Memory B cell (primary cell): ENCODE data around the gene HECA.
A peak's percentile ranks its signal among the peaks of the same experiment; 100 is the strongest.
"Not testable (repeated sequence)": the region's sequence is repeated elsewhere in the genome, so short reads cannot be mapped to it uniquely, and the experiment has no call there.

ENCODE experiments used
- ATAC-seq: fragments of 150-1000 bp; cut with Tn5 transposase; 2 replicates; pipeline ENCODE4 v1.10.0; 2021; ENCODE audit warnings: low read depth, mild to moderate bottlenecking, moderate library complexity
- DNase-seq, 2 donors: peaks; one replicate each; pipeline ENCODE4 v3.0.0; 2022; ENCODE audit warnings: low spot score in 2 of 2
- H3K27ac Mint-ChIP-seq: one replicate; pipeline ENCODE4 v1.8.0; 2022; ENCODE audit warnings: mild to moderate bottlenecking, moderate library complexity, mixed read lengths
- H3K27me3 Mint-ChIP-seq: one replicate; pipeline ENCODE4 v1.8.0; 2022; ENCODE audit warnings: mixed read lengths
- H3K36me3 Mint-ChIP-seq: one replicate; pipeline ENCODE4 v1.8.0; 2022; ENCODE audit warnings: mild to moderate bottlenecking, mixed read lengths
- H3K4me1 Mint-ChIP-seq: one replicate; pipeline ENCODE4 v1.8.0; 2022; ENCODE audit warnings: mixed read lengths
- H3K4me3 Mint-ChIP-seq: one replicate; pipeline ENCODE4 v1.8.0; 2022; ENCODE audit warnings: mild to moderate bottlenecking, moderate library complexity, mixed read lengths
- H3K9me3 Mint-ChIP-seq: one replicate; pipeline ENCODE4 v1.8.0; 2022; ENCODE audit warnings: mixed read lengths

Gene HECA

DNA sequence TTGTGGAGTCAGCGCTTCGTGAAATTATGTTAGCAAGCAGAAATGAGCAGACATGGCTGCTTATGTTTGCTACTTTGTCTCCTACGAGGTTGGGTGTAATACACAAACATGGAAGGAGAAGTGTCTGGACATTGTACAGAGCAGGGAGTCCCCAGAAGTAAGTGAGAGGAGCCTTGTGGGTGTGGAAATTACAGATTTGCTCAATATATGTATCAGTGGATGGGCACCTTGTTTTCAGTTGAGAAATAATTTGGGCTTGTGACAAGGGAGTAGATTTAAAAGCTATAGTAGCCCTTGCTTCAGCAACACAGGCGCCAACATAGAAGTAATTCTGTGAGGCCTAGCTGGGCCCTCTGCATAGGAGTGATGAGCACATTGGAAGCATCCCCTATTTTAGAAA is 49.2 kb downstream of the HECA start:
- no peak overlapping the region for H3K4me3 Mint-ChIP-seq
- DNase-seq = no peak
- peaks cover 7% of the 10 kb centered on the region for H3K4me1 Mint-ChIP-seq
- no peaks in the 10 kb centered on the region for H3K9me3 Mint-ChIP-seq
- peak overlapping the region; percentile 79 for H3K27ac Mint-ChIP-seq
- no peaks in the 10 kb centered on the region for H3K27me3 Mint-ChIP-seq
- peaks cover 19% of the 10 kb centered on the region for H3K36me3 Mint-ChIP-seq
- no peak for ATAC-seq

DNA sequence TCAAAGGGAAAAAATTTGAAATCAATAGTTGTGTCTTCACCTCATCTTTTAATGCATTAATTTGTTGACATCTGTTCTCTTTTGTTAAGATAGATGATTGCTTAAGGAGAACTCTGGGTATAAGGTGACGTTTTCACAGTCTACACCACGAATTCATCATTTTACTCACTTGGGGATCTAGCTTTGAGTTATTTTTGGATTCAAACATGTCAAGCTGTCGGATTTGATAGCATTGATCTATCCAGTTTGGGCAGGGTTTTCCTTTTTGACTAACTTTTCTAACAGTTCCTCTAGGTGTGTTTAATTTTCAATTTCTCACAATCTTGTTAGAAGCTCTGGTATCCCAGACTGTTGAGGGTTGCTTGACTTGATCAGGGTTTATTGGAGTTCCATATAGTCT is 49.6 kb downstream of the HECA start:
- DNase-seq (no peak), ATAC-seq (no peak)
- H3K9me3 Mint-ChIP-seq = no peaks in the 10 kb centered on the region
- H3K36me3 Mint-ChIP-seq = peaks cover 15% of the 10 kb centered on the region
- no peaks in the 10 kb centered on the region for H3K27me3 Mint-ChIP-seq
- H3K4me1 Mint-ChIP-seq = peaks cover 7% of the 10 kb centered on the region
- peak overlapping the region; percentile 79 for H3K27ac Mint-ChIP-seq
- H3K4me3 Mint-ChIP-seq = no peak overlapping the region

DNA sequence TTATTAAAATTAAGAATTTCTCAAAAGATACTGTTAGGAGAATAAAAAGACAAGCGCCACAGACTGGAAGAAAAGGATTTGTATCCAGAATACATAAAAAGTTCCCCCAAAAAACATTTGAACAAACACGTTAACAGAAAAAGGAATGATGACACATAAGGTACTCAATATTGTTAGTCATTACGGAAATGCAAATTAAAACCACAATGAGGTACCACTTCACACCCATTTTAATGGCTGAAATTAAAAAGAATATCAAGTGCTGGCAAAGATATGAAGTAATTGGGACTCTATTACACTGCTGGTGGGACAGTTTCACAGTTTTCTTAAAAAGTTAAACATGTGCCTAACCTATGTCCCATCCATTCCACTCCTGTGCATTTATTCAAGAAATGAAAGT is 51.4 kb downstream of the HECA start:
- Mint-ChIP-seq H3K36me3 (peaks cover 6% of the 10 kb centered on the region), H3K9me3 (no peaks in the 10 kb centered on the region), H3K27me3 (no peaks in the 10 kb centered on the region), H3K27ac (no peak overlapping the region), H3K4me1 (peaks cover 7% of the 10 kb centered on the region), H3K4me3 (no peak overlapping the region)
- DNase-seq (no peak), ATAC-seq (peak; percentile 46)

DNA sequence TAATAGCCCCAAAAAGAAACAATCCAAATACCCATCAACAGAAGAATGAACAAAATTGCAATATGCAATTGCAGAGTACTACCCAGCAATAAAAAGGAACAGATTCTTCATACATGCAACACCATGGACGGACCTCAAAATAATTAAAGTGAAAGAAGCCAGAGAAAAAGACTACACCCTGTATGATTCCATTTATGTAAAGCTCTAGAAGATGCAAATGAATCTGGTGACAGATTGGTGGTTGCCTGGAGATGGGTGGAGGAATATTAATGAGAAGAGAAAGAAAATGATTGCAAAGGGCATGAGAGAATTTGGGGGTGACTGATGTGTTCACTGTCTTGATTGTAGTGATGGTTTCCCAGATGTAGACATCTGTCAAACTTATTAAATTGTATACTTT is 51.8 kb downstream of the HECA start:
- no peak overlapping the region for H3K27ac Mint-ChIP-seq
- no peaks in the 10 kb centered on the region for H3K27me3 Mint-ChIP-seq
- no peaks in the 10 kb centered on the region for H3K9me3 Mint-ChIP-seq
- H3K36me3 Mint-ChIP-seq = peaks cover 4% of the 10 kb centered on the region
- peaks cover 7% of the 10 kb centered on the region for H3K4me1 Mint-ChIP-seq
- DNase-seq (no peak), ATAC-seq (no peak)
- no peak overlapping the region for H3K4me3 Mint-ChIP-seq

DNA sequence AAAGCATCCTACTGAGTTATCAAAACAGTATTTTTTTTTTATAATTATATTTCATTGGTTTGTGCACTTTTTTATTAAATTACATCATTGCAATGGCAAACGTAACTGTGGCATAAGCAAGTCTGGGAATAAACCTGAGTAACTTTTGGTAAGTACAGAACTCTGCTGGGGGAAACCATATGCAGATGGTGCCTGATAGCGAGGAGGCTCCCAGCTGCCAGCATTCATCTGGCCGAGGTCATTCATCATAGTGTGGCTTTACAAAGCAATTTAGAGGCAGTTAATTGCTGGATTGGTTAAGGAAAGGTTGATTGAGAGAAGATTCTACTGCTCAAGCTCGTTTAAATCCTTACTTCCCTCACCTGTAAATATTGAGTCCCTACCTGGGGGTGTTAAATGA is 52.6 kb downstream of the HECA start:
- no peak overlapping the region for H3K27ac Mint-ChIP-seq
- no peak for DNase-seq
- no peak for ATAC-seq
- H3K4me1 Mint-ChIP-seq = peaks cover 7% of the 10 kb centered on the region
- H3K27me3 Mint-ChIP-seq = no peaks in the 10 kb centered on the region
- no peak overlapping the region for H3K4me3 Mint-ChIP-seq
- peaks cover 2% of the 10 kb centered on the region for H3K36me3 Mint-ChIP-seq
- no peaks in the 10 kb centered on the region for H3K9me3 Mint-ChIP-seq

DNA sequence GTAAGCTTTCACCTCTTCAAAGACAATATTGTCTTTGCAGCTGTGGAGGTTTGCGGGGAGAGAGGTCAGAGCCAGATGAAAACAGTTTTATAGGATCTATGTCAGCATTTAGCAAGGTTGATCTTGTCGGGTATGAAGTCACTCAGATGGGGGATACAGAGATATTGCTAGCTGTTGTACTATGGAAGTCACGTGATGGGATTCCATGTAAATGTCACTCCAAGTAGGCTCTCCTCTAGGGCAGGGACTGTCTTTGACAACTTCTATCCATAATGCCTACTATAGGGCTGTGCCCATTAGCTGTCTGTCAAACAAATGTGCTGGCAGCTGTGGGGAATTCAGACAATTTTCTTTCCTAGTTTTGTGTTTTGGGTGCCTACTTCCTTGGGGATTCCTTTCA is 54.8 kb downstream of the HECA start:
- no peak for ATAC-seq
- Mint-ChIP-seq H3K27ac (no peak overlapping the region), H3K4me1 (peaks cover 9% of the 10 kb centered on the region), H3K9me3 (no peaks in the 10 kb centered on the region), H3K4me3 (no peak overlapping the region), H3K27me3 (no peaks in the 10 kb centered on the region), H3K36me3 (peaks cover 2% of the 10 kb centered on the region)
- no peak for DNase-seq

DNA sequence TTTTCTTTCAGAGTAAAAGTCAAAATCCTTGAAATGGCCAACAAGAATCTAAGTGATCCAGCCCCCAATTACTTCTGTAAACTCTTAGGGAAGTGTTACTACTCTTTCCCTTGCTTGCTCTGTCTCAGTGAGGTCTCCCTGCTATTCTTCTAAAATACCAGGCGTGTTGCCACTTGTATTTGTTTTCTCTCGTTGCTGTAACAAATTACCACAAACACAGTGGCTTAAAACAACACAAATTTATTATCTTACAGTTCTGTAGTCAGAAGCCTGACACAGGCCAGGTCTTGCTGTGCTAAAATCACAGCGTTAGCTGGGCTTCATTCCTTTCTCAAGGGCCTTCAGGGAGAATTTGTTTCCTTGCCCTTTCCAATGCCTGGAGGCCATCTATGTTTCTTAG is 59.9 kb downstream of the HECA start:
- no peak for DNase-seq
- Mint-ChIP-seq H3K36me3 (no peaks in the 10 kb centered on the region), H3K27me3 (no peaks in the 10 kb centered on the region), H3K4me3 (no peak overlapping the region), H3K27ac (no peak overlapping the region), H3K4me1 (peaks cover 2% of the 10 kb centered on the region), H3K9me3 (no peaks in the 10 kb centered on the region)
- no peak for ATAC-seq

DNA sequence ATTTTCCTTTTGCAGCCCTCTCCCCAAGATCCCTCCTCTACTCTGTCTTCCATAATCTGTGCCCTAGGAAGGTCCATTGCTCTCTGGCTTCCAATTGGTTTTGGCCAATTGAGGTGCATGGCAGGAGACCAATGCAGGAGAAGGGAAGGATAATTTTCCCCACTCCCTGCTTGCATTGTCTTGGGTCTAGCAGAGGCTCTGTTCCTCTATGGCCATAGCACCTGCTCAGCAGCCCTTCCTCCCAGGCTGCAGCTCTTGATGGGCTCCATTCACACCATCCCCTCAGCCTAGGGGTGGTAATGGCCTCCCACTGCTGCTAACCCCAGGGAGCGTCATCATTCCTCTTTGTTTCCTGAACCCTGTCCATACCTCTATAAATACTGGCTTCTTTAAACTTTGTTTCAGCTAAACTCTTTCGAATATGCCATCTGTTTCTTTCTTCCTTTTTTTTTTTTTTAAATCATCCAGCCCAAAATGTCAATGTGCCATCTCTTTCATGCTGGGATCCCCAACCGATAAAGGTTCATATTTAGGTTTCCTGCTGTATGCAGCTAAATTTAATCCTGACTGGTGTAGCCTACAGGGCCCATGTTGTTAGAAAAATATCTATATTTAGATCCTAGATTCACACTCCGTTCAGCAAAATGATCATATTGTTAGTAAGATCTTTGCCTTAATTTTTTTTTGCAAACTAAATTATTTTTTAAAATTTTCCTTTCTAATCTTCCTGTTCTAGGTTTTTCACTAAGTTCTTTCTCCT is 63.8 kb downstream of the HECA start:
- no peak for ATAC-seq
- H3K9me3 Mint-ChIP-seq = no peaks in the 10 kb centered on the region

DNA sequence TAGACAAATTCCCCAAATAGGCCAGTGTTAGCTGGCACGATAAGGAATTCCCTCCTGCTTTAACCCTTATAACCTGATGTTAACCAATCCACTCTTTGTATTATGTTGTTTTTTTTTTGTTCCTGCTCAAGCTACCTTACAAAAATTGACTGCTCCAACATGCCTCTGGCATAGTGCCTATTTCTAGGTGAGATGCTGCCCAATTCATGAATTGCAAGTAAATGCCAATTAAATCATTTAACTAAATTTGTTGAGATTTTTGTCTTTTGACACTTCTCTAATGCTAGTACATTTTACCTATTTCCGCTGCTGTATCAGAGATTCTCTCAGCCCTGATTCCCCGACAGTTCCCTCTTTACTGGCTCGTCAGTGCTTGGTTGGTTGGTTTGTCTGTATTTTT is 66.5 kb downstream of the HECA start:
- peaks cover 3% of the 10 kb centered on the region for H3K9me3 Mint-ChIP-seq
- H3K27me3 Mint-ChIP-seq = peaks cover 2% of the 10 kb centered on the region
- no peak overlapping the region for H3K27ac Mint-ChIP-seq
- no peak overlapping the region for H3K4me3 Mint-ChIP-seq
- no peaks in the 10 kb centered on the region for H3K4me1 Mint-ChIP-seq
- H3K36me3 Mint-ChIP-seq = peaks cover 8% of the 10 kb centered on the region
- no peak for DNase-seq
- ATAC-seq = no peak

More for the DNA sequence above, 63.8 kb downstream of the HECA start:
- H3K4me1 Mint-ChIP-seq = no peaks in the 10 kb centered on the region
- peaks cover 2% of the 10 kb centered on the region for H3K27me3 Mint-ChIP-seq
- H3K27ac Mint-ChIP-seq = no peak overlapping the region
- no peak overlapping the region for H3K4me3 Mint-ChIP-seq
- DNase-seq = no peak
- peaks cover 3% of the 10 kb centered on the region for H3K36me3 Mint-ChIP-seq

DNA sequence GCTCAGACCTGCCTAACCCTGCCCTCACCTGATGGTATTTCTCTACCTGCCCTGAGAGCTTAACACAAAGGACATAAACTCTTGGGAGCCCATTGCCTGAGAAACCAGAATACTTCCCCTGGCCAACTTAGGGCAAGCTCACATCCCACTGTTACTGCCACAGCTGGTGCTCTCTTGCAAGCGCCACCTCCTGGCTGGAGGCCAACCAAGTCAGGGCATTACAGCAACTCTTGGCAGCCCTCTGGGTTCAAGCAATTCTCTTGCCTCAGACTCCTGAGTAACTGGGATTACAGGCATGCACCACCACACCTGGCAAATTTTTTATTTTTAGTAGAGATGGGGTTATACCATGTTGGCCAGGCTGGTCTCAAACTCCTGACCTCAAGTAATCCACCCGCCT is 70.1 kb downstream of the HECA start:
- H3K27ac Mint-ChIP-seq = no peak overlapping the region
- DNase-seq = no peak
- no peaks in the 10 kb centered on the region for H3K4me1 Mint-ChIP-seq
- H3K36me3 Mint-ChIP-seq = peaks cover 21% of the 10 kb centered on the region
- peaks cover 2% of the 10 kb centered on the region for H3K27me3 Mint-ChIP-seq
- no peak overlapping the region for H3K4me3 Mint-ChIP-seq
- no peak for ATAC-seq
- peaks cover 19% of the 10 kb centered on the region for H3K9me3 Mint-ChIP-seq

DNA sequence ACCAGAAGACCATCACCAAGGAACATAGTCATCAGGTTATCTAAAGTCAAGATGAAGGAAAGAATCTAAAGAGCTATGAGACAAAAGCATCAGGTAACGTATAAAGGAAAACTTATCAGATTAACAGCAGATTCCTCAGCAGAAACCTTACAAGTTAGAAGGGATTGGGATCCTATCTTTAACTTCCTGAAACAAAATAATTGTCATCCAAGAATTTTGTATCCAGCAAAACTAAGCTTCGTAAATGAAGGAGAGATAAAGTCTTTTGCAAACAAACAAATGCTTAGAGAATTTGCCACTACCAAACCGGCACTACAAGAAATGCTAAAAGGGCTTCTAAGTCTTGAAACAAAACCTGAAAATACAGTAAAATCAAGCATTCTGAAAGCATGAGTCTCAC is 71.0 kb downstream of the HECA start:
- DNase-seq = no peak
- H3K27me3 Mint-ChIP-seq = peaks cover 2% of the 10 kb centered on the region
- peaks cover 21% of the 10 kb centered on the region for H3K36me3 Mint-ChIP-seq
- no peaks in the 10 kb centered on the region for H3K4me1 Mint-ChIP-seq
- H3K4me3 Mint-ChIP-seq = no peak overlapping the region
- peaks cover 19% of the 10 kb centered on the region for H3K9me3 Mint-ChIP-seq
- ATAC-seq = no peak
- no peak overlapping the region for H3K27ac Mint-ChIP-seq

DNA sequence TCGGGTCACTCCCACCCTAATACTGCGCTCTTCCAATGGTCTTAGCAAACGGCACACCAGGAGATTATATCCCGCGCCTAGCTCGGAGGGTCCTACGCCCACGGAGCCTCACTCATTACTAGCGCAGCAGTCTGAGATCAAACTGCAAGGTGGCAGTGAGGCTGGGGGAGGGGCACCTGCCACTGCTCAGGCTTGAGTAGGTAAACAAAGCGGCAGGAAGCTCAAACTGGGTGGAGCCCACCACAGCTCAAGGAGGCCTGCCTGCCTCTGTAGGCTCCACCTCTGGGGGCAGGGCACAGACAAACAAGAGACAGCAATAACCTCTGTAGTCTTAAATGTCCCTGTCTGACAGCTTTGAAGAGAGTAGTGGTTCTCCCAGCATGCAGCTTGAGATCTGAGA is 75.9 kb downstream of the HECA start:
- H3K27ac Mint-ChIP-seq, H3K4me1 Mint-ChIP-seq, DNase-seq, ATAC-seq, H3K4me3 Mint-ChIP-seq, H3K27me3 Mint-ChIP-seq: not testable (repeated sequence)
- H3K36me3 Mint-ChIP-seq = peaks cover 19% of the 10 kb centered on the region
- H3K9me3 Mint-ChIP-seq = peaks cover 20% of the 10 kb centered on the region

DNA sequence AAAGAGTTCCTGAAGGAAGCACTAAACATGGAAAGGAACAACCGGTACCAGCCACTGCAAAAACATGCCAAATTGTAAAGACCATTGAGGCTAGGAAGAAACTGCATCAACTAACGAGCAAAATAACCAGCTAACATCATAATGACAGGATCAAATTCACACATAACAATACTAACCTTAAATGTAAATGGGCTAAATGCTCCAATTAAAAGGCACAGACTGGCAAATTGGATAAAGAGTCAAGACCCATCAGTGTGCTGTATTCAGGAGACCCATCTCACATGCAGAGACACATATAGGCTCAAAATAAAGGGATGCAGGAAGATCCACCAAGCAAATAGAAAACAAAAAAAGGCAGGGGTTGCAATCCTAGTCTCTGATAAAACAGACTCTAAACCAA is 77.6 kb downstream of the HECA start:
- not testable (repeated sequence) for H3K27ac Mint-ChIP-seq
- peaks cover 16% of the 10 kb centered on the region for H3K9me3 Mint-ChIP-seq

DNA sequence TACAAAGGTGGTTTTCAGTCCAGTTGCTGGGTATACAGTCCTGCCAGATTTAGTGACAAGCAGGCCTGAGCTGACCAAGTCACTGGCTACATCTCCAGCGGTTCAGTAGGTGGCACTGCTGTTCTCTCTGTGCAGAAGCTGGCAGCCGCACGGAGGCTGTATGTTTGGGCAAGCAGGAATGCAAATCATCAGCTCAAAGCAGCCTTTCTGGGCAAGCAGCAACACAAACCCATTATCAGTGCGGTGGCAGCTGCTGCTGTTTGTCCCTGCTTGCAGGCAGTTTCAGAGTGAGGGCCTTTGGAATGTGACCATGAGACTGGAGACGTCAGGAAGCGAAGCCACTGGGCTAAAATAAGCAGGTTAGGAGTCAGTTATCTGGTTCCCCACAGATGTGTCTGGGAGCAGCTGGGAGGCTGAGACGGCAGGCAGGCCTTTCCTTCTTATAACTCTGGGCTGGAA is 84.4 kb downstream of the HECA start:
- Mint-ChIP-seq H3K4me3 (peak overlapping the region; percentile 56), H3K27me3 (no peaks in the 10 kb centered on the region)
- DNase-seq = peak; percentile 48 to 66

More for the DNA sequence above, 77.6 kb downstream of the HECA start:
- DNase-seq, H3K4me3 Mint-ChIP-seq, ATAC-seq, H3K4me1 Mint-ChIP-seq, H3K27me3 Mint-ChIP-seq: not testable (repeated sequence)
- peaks cover 15% of the 10 kb centered on the region for H3K36me3 Mint-ChIP-seq

DNA sequence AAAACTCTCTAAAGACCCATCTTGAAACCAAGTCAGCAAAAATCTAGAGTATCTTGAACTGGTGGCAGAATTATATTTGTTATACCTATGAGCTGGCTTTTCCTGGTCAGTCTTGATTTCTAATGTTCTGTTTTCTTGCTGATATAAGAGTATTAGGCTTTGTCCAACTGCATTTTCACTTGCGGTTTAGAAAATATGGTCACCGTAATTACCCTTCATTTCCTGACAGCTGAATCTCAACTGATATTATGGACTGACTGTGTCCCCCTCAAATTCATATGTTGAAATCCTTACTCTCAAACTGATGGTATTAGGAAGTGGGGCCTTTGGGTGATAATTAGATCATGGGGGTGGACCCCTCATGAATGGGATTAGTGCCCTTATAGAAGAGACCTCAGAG is 84.9 kb downstream of the HECA start:
- H3K27ac Mint-ChIP-seq = peak overlapping the region; percentile 33
- ATAC-seq = no peak
- no peak overlapping the region for H3K4me3 Mint-ChIP-seq

More for the DNA sequence above, 84.4 kb downstream of the HECA start:
- peak; percentile 100 for ATAC-seq
- Mint-ChIP-seq H3K36me3 (peaks cover 2% of the 10 kb centered on the region), H3K9me3 (peaks cover 2% of the 10 kb centered on the region), H3K27ac (peak overlapping the region; percentile 33), H3K4me1 (peaks cover 5% of the 10 kb centered on the region)

More for the DNA sequence above, 84.9 kb downstream of the HECA start:
- Mint-ChIP-seq H3K4me1 (peaks cover 5% of the 10 kb centered on the region), H3K36me3 (peaks cover 2% of the 10 kb centered on the region), H3K9me3 (peaks cover 2% of the 10 kb centered on the region), H3K27me3 (no peaks in the 10 kb centered on the region)
- no peak for DNase-seq
